Measurements from ENCODE around the gene MYO1D. TPM values are rescaled to one million over a fixed set of nuclear protein-coding genes. Genes with fewer than 3 reads are reported as not detected.

MYO1D gene
- total RNA-seq, 1 experiment from 2014 or later, result 23.5 TPM

DNA sequence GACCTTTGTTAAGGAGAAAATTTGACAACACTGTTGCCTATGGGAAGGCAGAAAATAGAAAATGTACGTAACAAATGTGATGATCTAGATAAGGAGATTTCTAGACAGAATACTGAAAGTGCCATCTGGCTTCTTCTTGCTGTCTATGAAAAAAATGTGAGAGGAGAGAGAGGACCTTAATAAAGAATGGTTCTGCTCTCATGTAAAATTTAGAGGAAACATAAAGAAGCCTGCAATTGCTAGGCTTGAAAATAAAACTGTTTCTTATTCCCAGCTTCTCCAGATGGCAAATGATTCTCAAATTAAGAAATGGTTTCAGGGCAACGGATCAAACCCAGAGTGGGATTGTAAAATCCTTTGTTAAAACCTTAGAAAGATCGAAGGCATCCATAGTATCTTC, 261.6 kb downstream of the MYO1D start:
- no peaks in the 10 kb centered on the region for H3K9me2 ChIP-seq (replicated peaks; ENCODE audit: low read length)
- H3K36me3 ChIP-seq (ENCODE audit: low read depth, low read length), result no peaks in the 10 kb centered on the region
- H3K4me3 ChIP-seq (ENCODE audit: low read length), result no peak overlapping the region
- H3K27ac ChIP-seq (ENCODE audit: low read length), result no peak overlapping the region
- no peaks in the 10 kb centered on the region for H3K27me3 ChIP-seq (ENCODE audit: low read length)
- no peak overlapping the region for H3K4me2 ChIP-seq (ENCODE audit: low read length)
- BruUV-seq (replicated peaks), result no TSS peak
- no peak overlapping the region for H3K9ac ChIP-seq (ENCODE audit: low read length)
- H2AFZ ChIP-seq (ENCODE audit: low read length), result no peak overlapping the region
- DNase-seq, result no peak
- TF ChIP-seq, protein P1, sequence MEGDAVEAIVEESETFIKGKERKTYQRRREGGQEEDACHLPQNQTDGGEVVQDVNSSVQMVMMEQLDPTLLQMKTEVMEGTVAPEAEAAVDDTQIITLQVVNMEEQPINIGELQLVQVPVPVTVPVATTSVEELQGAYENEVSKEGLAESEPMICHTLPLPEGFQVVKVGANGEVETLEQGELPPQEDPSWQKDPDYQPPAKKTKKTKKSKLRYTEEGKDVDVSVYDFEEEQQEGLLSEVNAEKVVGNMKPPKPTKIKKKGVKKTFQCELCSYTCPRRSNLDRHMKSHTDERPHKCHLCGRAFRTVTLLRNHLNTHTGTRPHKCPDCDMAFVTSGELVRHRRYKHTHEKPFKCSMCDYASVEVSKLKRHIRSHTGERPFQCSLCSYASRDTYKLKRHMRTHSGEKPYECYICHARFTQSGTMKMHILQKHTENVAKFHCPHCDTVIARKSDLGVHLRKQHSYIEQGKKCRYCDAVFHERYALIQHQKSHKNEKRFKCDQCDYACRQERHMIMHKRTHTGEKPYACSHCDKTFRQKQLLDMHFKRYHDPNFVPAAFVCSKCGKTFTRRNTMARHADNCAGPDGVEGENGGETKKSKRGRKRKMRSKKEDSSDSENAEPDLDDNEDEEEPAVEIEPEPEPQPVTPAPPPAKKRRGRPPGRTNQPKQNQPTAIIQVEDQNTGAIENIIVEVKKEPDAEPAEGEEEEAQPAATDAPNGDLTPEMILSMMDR (conservative IDR thresholded peaks at IDR 0.05; ENCODE audit: low read depth, low read length), result no peak
- TF ChIP-seq EZH2 (IDR thresholded peaks at IDR 0.05; ENCODE audit: low read length, unreplicated experiment) (no peak), EZH2phosphoT487 (IDR thresholded peaks at IDR 0.05; ENCODE audit: borderline replicate concordance, low read length) (no peak)
- no peaks in the 10 kb centered on the region for H4K20me1 ChIP-seq (ENCODE audit: low read length)
- CTCF ChIA-PET, result no interaction called here
- POLR2A ChIA-PET (ENCODE audit: unreplicated experiment), result no interaction called here
- intact Hi-C loops (cut with micrococcal nuclease), result no loop called here
- no peaks in the 10 kb centered on the region for H3K9me3 ChIP-seq (ENCODE audit: low read length)
- no peaks in the 10 kb centered on the region for H3F3A ChIP-seq (ENCODE audit: low read length, unreplicated experiment)
- ATAC-seq, result no peak
- H3K79me2 ChIP-seq (ENCODE audit: low read length), result no peaks in the 10 kb centered on the region
- H3K4me1 ChIP-seq (ENCODE audit: insufficient read depth, low read length), result no peaks in the 10 kb centered on the region

DNA sequence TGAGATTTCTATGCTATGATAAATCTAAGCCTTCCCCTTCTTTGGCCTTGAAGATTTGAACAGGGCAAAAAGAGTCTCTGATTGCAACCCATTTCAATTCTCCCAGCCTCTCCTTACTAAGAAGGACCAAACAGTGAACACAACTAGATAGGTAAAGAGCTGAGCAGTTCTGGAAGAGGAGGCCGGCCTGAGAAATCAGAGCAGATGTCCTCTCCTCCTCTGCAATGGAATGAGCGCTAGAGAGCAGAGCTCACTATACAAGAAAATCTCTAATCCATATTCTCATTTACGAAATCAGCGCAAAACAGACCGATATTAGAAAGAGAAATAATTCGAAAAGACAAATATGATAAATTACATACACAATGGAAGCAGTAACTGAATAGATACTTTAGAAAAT, 266.0 kb downstream of the MYO1D start:
- Histone ChIP-seq H4K20me1 (ENCODE audit: low read length) (no peaks in the 10 kb centered on the region), H3K9ac (ENCODE audit: low read length) (no peak overlapping the region), H3K27ac (ENCODE audit: low read length) (no peak overlapping the region), H3K4me2 (ENCODE audit: low read length) (no peak overlapping the region), H3K4me1 (ENCODE audit: insufficient read depth, low read length) (no peaks in the 10 kb centered on the region), H3K9me3 (ENCODE audit: low read length) (no peaks in the 10 kb centered on the region), H3F3A (ENCODE audit: low read length, unreplicated experiment) (no peaks in the 10 kb centered on the region), H3K79me2 (ENCODE audit: low read length) (no peaks in the 10 kb centered on the region), H2AFZ (ENCODE audit: low read length) (no peak overlapping the region), H3K36me3 (ENCODE audit: low read depth, low read length) (no peaks in the 10 kb centered on the region), H3K27me3 (ENCODE audit: low read length) (no peaks in the 10 kb centered on the region), H3K9me2 (replicated peaks; ENCODE audit: low read length) (no peaks in the 10 kb centered on the region), H3K4me3 (ENCODE audit: low read length) (no peak overlapping the region)
- intact Hi-C loops (cut with micrococcal nuclease), result no loop called here
- no peak for TF ChIP-seq EZH2phosphoT487 (IDR thresholded peaks at IDR 0.05; ENCODE audit: borderline replicate concordance, low read length)
- no peak for TF ChIP-seq EZH2 (IDR thresholded peaks at IDR 0.05; ENCODE audit: low read length, unreplicated experiment)
- TF ChIP-seq, protein P1 (conservative IDR thresholded peaks at IDR 0.05; ENCODE audit: low read depth, low read length), result no peak
- ChIA-PET CTCF (no interaction called here), POLR2A (ENCODE audit: unreplicated experiment) (no interaction called here)
- no TSS peak for BruUV-seq (replicated peaks)
- ATAC-seq (no peak), DNase-seq (no peak)

DNA sequence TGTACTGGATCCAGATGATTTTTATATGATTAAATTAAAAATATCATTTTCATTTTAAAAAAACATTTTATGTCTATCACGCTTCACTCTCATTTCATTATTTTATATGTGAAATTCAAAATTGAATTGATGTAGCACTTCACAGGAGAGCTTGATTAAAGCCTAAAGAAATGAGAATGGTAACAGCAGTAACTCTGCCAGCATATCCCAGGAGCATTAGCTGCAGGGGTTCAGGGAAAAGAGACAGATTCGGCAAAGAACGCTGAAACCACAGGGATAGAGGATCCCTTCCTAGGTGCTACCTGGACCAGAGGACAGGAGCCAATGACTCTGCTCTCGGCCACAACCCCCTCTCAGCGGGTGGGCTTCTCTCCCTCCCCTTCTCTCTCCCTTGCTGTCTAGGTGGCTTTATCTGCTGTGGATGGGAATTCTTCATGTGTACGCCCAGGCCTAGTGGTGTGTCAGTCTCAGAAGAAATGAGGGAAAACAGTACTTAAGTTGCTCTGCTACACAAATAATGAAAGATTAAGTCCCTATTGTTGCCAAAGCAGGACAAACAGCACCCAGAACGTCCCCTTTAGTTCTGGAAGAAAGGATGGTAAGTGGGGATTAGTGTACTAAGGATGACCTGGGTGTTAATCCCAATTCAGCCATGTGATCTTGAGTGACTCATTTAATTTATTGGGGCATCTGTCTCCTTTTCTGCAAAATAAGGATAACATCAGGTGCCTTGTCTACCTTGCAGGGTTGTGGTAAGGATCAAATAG, 266.9 kb downstream of the MYO1D start:
- ATAC-seq (no peak), DNase-seq (no peak)
- Histone ChIP-seq H4K20me1 (ENCODE audit: low read length) (no peaks in the 10 kb centered on the region), H3K9me3 (ENCODE audit: low read length) (no peaks in the 10 kb centered on the region), H3K4me3 (ENCODE audit: low read length) (no peak overlapping the region), H2AFZ (ENCODE audit: low read length) (no peak overlapping the region), H3K27ac (ENCODE audit: low read length) (no peak overlapping the region), H3F3A (ENCODE audit: low read length, unreplicated experiment) (no peaks in the 10 kb centered on the region), H3K9me2 (replicated peaks; ENCODE audit: low read length) (no peaks in the 10 kb centered on the region), H3K9ac (ENCODE audit: low read length) (no peak overlapping the region), H3K36me3 (ENCODE audit: low read depth, low read length) (no peaks in the 10 kb centered on the region), H3K4me1 (ENCODE audit: insufficient read depth, low read length) (no peaks in the 10 kb centered on the region), H3K4me2 (ENCODE audit: low read length) (no peak overlapping the region), H3K79me2 (ENCODE audit: low read length) (no peaks in the 10 kb centered on the region), H3K27me3 (ENCODE audit: low read length) (no peaks in the 10 kb centered on the region)
- no TSS peak for BruUV-seq (replicated peaks)
- TF ChIP-seq, protein P1 (conservative IDR thresholded peaks at IDR 0.05; ENCODE audit: low read depth, low read length), result no peak
- TF ChIP-seq EZH2 (IDR thresholded peaks at IDR 0.05; ENCODE audit: low read length, unreplicated experiment), result no peak
- no peak for TF ChIP-seq EZH2phosphoT487 (IDR thresholded peaks at IDR 0.05; ENCODE audit: borderline replicate concordance, low read length)
- intact Hi-C loops (cut with micrococcal nuclease), result loop anchor here (10.0 kb wide), 1 partner anchor 125 kb away; the partner anchor contains the start of gene CDK5R1
- POLR2A ChIA-PET (ENCODE audit: unreplicated experiment), result no interaction called here
- CTCF ChIA-PET, result no interaction called here
